OCI-LY1 (cell line): Measurements from ENCODE around the gene SMIM33.

Experiments
- EZH2 ChIP-seq: fragments of 200-600 bp; sonication (generic), shearing (Covaris generic); IDR thresholded peaks from 2 replicates; pipeline ENCODE4 v1.8.0; 2017; ENCODE audit warnings: borderline replicate concordance, mixed run types, mild to moderate bottlenecking, antibody characterized with exemption, low read length, moderate library complexity, mixed read lengths
- TF ChIP-seq, protein P1 (sequence below): fragments of 200-600 bp; sonication (generic), shearing (Covaris generic); IDR thresholded peaks from 2 replicates; pipeline ENCODE4 v1.5.1; 2017; ENCODE audit warnings: mild to moderate bottlenecking, antibody characterized with exemption, low read length, moderate library complexity, mixed read lengths

DNA sequence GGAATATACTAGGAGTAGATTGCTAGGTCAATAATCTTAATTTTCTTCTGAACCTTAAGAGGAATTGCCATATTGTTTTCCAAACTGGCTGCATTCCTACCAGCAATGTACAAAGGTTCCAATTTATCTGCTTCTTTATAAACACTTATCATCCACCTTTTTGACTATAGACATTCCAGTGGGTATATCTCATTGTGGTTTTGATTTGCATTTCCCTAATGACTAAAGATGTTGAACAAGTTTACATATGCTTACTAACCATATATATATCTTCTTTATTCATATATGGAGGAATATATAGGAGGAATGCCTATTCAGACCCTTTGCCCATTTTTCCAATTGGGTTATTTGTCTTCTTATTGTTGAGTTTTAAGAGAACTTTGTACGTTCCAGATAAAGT lies 39.1 kb upstream of the SMIM33 start:
- TF ChIP-seq, protein P1, sequence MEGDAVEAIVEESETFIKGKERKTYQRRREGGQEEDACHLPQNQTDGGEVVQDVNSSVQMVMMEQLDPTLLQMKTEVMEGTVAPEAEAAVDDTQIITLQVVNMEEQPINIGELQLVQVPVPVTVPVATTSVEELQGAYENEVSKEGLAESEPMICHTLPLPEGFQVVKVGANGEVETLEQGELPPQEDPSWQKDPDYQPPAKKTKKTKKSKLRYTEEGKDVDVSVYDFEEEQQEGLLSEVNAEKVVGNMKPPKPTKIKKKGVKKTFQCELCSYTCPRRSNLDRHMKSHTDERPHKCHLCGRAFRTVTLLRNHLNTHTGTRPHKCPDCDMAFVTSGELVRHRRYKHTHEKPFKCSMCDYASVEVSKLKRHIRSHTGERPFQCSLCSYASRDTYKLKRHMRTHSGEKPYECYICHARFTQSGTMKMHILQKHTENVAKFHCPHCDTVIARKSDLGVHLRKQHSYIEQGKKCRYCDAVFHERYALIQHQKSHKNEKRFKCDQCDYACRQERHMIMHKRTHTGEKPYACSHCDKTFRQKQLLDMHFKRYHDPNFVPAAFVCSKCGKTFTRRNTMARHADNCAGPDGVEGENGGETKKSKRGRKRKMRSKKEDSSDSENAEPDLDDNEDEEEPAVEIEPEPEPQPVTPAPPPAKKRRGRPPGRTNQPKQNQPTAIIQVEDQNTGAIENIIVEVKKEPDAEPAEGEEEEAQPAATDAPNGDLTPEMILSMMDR, result no peak
- no peak for TF ChIP-seq EZH2
